ENCODE measurements around the gene CCDC121. TPM values are rescaled to one million over a fixed set of nuclear protein-coding genes. Genes with fewer than 3 reads are reported as not detected.

The CCDC121 gene
- total and polyA plus RNA-seq, 2 experiments from 2014 or later, result 2.7 to 4.4 TPM

DNA sequence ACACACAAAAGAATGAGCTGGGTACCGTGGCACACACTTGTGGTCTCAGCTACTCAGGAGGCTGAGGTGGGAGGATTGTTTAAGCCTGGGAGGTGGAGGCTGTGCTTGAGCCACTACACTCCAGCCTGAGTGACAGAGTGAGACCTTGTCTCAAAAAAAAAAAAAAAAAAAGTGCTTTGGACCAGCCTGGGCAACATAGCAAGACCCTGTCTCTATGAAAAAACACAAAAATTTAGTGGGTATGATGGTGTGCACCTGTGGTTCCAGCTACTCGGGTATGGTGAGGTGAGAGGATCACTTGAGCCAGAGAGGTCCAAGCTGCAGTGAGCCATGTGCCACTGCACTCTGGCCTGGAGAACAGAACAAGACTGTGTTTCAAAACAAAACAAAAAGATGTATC, 35.6 kb downstream of the CCDC121 start:
- H3K4me3 ChIP-seq, result no peak overlapping the region
- peaks cover 10% of the 10 kb centered on the region for H4K20me1 ChIP-seq (ENCODE audit: insufficient read depth, poor library complexity, severe bottlenecking)
- no peaks in the 10 kb centered on the region for H3K9me3 ChIP-seq (ENCODE audit: low read depth)
- no peaks in the 10 kb centered on the region for H3K9me2 ChIP-seq (replicated peaks; ENCODE audit: insufficient read depth)
- H3K4me1 ChIP-seq (ENCODE audit: insufficient read depth), result no peaks in the 10 kb centered on the region
- H3K27me3 ChIP-seq, result no peaks in the 10 kb centered on the region
- H2AFZ ChIP-seq, result no peak overlapping the region
- peaks cover 96% of the 10 kb centered on the region for H3K79me2 ChIP-seq
- no peak for TF ChIP-seq EZH2 (IDR thresholded peaks at IDR 0.05; ENCODE audit: borderline replicate concordance)
- TF ChIP-seq, protein P1, sequence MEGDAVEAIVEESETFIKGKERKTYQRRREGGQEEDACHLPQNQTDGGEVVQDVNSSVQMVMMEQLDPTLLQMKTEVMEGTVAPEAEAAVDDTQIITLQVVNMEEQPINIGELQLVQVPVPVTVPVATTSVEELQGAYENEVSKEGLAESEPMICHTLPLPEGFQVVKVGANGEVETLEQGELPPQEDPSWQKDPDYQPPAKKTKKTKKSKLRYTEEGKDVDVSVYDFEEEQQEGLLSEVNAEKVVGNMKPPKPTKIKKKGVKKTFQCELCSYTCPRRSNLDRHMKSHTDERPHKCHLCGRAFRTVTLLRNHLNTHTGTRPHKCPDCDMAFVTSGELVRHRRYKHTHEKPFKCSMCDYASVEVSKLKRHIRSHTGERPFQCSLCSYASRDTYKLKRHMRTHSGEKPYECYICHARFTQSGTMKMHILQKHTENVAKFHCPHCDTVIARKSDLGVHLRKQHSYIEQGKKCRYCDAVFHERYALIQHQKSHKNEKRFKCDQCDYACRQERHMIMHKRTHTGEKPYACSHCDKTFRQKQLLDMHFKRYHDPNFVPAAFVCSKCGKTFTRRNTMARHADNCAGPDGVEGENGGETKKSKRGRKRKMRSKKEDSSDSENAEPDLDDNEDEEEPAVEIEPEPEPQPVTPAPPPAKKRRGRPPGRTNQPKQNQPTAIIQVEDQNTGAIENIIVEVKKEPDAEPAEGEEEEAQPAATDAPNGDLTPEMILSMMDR (IDR thresholded peaks at IDR 0.05; ENCODE audit: poor library complexity), result no peak
- TF ChIP-seq EZH2phosphoT487 (IDR thresholded peaks at IDR 0.05; ENCODE audit: low read depth, severe bottlenecking, unreplicated experiment), result no peak
- no peaks in the 10 kb centered on the region for H3K36me3 ChIP-seq (replicated peaks; ENCODE audit: insufficient read depth, low read depth)
- H3K27ac ChIP-seq, result no peak overlapping the region
- DNase-seq (ENCODE audit: low spot score), result no peak
- whole genome bisulfite sequencing (ENCODE audit: low lambda C conversion rate, missing lambda C conversion rate), result 97% methylated on average over 2 of the region's 2 CpGs
- no peak overlapping the region for H3K4me2 ChIP-seq

DNA sequence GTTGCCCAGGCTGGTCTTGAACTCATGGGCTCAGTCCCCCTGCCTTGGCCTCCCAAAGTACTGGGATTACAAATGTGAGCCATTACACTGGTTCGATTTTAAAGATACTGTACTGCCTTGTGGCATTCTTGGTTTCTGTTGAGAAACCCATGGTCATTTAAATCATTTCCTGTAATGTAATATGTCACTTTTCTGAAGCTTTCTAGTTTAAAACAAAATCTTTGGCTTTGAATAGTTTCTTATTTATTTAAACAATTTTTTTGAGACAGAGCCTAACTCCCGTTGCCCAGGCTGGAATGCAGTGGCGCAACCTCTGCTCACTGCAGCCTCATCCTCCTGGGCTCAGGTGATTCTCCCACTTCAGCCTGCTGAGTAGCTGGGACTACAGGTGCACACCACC, 37.1 kb downstream of the CCDC121 start:
- no peaks in the 10 kb centered on the region for H3K4me1 ChIP-seq (ENCODE audit: insufficient read depth)
- no peak overlapping the region for H3K4me3 ChIP-seq
- H3K9me2 ChIP-seq (replicated peaks; ENCODE audit: insufficient read depth), result no peaks in the 10 kb centered on the region
- no peak overlapping the region for H2AFZ ChIP-seq
- H3K9me3 ChIP-seq (ENCODE audit: low read depth), result no peaks in the 10 kb centered on the region
- no peak overlapping the region for H3K4me2 ChIP-seq
- H3K36me3 ChIP-seq (replicated peaks; ENCODE audit: insufficient read depth, low read depth), result no peaks in the 10 kb centered on the region
- peaks cover 96% of the 10 kb centered on the region for H3K79me2 ChIP-seq
- peaks cover under 1% of the 10 kb centered on the region for H4K20me1 ChIP-seq (ENCODE audit: insufficient read depth, poor library complexity, severe bottlenecking)
- no peaks in the 10 kb centered on the region for H3K27me3 ChIP-seq
- TF ChIP-seq EZH2phosphoT487 (IDR thresholded peaks at IDR 0.05; ENCODE audit: low read depth, severe bottlenecking, unreplicated experiment) (no peak), EZH2 (IDR thresholded peaks at IDR 0.05; ENCODE audit: borderline replicate concordance) (no peak)
- TF ChIP-seq, protein P1 (IDR thresholded peaks at IDR 0.05; ENCODE audit: poor library complexity), result no peak
- no peak for DNase-seq (ENCODE audit: low spot score)
- no peak overlapping the region for H3K27ac ChIP-seq
- WGBS (ENCODE audit: low lambda C conversion rate, missing lambda C conversion rate), result 97% methylated on average over 3 of the region's 3 CpGs

DNA sequence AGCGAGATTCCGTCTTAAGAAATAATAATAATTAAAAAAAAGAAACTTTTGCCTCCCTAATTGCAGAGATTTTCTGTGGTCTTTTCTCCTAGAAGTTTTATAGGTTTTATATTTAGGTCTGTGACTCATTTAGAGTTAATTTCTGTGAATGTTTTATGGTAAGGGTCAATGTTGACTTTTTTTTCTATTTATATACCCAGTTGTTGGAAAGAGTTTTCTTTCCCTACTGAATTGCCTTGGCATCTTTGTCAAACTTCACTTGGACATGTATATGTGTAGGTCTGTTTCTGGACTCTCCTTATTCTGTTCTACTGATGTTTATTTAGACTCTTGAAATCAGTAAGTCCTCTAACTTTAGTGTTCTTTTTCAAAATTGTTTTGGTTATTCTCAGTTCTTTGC, 40.5 kb downstream of the CCDC121 start:
- DNase-seq (ENCODE audit: low spot score), result no peak
- no peak overlapping the region for H3K4me2 ChIP-seq
- TF ChIP-seq EZH2 (IDR thresholded peaks at IDR 0.05; ENCODE audit: borderline replicate concordance) (no peak), EZH2phosphoT487 (IDR thresholded peaks at IDR 0.05; ENCODE audit: low read depth, severe bottlenecking, unreplicated experiment) (no peak)
- TF ChIP-seq, protein P1 (IDR thresholded peaks at IDR 0.05; ENCODE audit: poor library complexity), result no peak
- no peak overlapping the region for H2AFZ ChIP-seq
- H4K20me1 ChIP-seq (ENCODE audit: insufficient read depth, poor library complexity, severe bottlenecking), result peaks cover 4% of the 10 kb centered on the region
- H3K27me3 ChIP-seq, result no peaks in the 10 kb centered on the region
- H3K9me3 ChIP-seq (ENCODE audit: low read depth), result no peaks in the 10 kb centered on the region
- H3K36me3 ChIP-seq (replicated peaks; ENCODE audit: insufficient read depth, low read depth), result no peaks in the 10 kb centered on the region
- no peaks in the 10 kb centered on the region for H3K9me2 ChIP-seq (replicated peaks; ENCODE audit: insufficient read depth)
- peaks cover 100% of the 10 kb centered on the region for H3K79me2 ChIP-seq
- H3K27ac ChIP-seq, result no peak overlapping the region
- no peak overlapping the region for H3K4me3 ChIP-seq
- 100% methylated on average over 2 of the region's 2 CpGs for WGBS (ENCODE audit: low lambda C conversion rate, missing lambda C conversion rate)
- H3K4me1 ChIP-seq (ENCODE audit: insufficient read depth), result peaks cover 15% of the 10 kb centered on the region

DNA sequence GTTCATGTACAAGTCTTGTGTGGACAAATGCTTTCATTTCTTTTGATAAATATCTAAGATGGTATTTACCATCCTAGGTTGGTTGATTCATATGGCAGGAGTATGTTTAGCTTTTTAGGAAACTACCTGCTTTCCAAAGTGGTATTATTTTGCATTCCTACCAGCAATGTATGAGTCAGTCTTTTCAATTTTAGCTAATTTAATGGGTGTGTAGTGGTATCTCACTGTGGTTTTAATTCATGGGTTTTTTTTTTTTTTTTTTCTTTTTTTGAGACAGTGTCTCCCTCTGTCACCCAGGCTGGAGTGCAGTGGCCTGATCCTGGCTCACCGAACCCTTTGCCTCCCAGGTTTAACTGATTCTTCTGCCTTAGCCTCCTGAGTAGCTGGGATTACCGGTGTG, 41.8 kb downstream of the CCDC121 start:
- peaks cover 4% of the 10 kb centered on the region for H4K20me1 ChIP-seq (ENCODE audit: insufficient read depth, poor library complexity, severe bottlenecking)
- H3K27me3 ChIP-seq, result no peaks in the 10 kb centered on the region
- H3K9me2 ChIP-seq (replicated peaks; ENCODE audit: insufficient read depth), result no peaks in the 10 kb centered on the region
- H3K4me1 ChIP-seq (ENCODE audit: insufficient read depth), result peaks cover 15% of the 10 kb centered on the region
- 98% methylated on average over 2 of the region's 2 CpGs for WGBS (ENCODE audit: low lambda C conversion rate, missing lambda C conversion rate)
- no peak overlapping the region for H2AFZ ChIP-seq
- no peak overlapping the region for H3K27ac ChIP-seq
- H3K9me3 ChIP-seq (ENCODE audit: low read depth), result no peaks in the 10 kb centered on the region
- no peak overlapping the region for H3K4me2 ChIP-seq
- H3K36me3 ChIP-seq (replicated peaks; ENCODE audit: insufficient read depth, low read depth), result no peaks in the 10 kb centered on the region
- peaks cover 89% of the 10 kb centered on the region for H3K79me2 ChIP-seq
- TF ChIP-seq EZH2 (IDR thresholded peaks at IDR 0.05; ENCODE audit: borderline replicate concordance) (no peak), EZH2phosphoT487 (IDR thresholded peaks at IDR 0.05; ENCODE audit: low read depth, severe bottlenecking, unreplicated experiment) (no peak)
- TF ChIP-seq, protein P1 (IDR thresholded peaks at IDR 0.05; ENCODE audit: poor library complexity), result no peak
- DNase-seq (ENCODE audit: low spot score), result no peak
- no peak overlapping the region for H3K4me3 ChIP-seq

All from hepatocyte (in vitro differentiated cells).